Esophagus (tissue), 2 donors: ENCODE measurements around the gene PRKAA2. TPM values are rescaled to one million over a fixed set of nuclear protein-coding genes. Genes with fewer than 3 reads are reported as not detected.

Experiments
- H3K27ac ChIP-seq, 2 donors: one replicate each; pipeline ENCODE4 v1.5.1; 2013; ENCODE audit warnings: low read depth in 2 of 2, mild to moderate bottlenecking in 2 of 2, inconsistent platforms in 1 of 2, low read length in 1 of 2, moderate library complexity in 1 of 2
- H3K27me3 ChIP-seq, 2 donors: one replicate each; pipeline ENCODE4 v1.6.1; 2013; ENCODE audit warnings: low read length in 2 of 2, control low read depth in 1 of 2, mild to moderate bottlenecking in 1 of 2; ENCODE audit not compliant: insufficient read depth in 2 of 2, control insufficient read depth in 1 of 2
- H3K36me3 ChIP-seq, 2 donors: one replicate each; pipeline ENCODE4 v1.6.1; 2013; ENCODE audit warnings: low read length in 1 of 2; ENCODE audit not compliant: control insufficient read depth in 2 of 2, insufficient read depth in 2 of 2
- H3K4me1 ChIP-seq, 2 donors: one replicate each; pipeline ENCODE4 v1.6.1; 2013; ENCODE audit warnings: low read length in 1 of 2; ENCODE audit not compliant: control insufficient read depth in 2 of 2, insufficient read depth in 2 of 2
- H3K4me3 ChIP-seq, 2 donors: one replicate each; pipeline ENCODE4 v1.5.1; 2013; ENCODE audit warnings: low read length in 2 of 2, mild to moderate bottlenecking in 2 of 2, low read depth in 1 of 2, moderate library complexity in 1 of 2
- H3K9me3 ChIP-seq, 2 donors: one replicate each; pipeline ENCODE4 v1.6.1; 2013; ENCODE audit warnings: mild to moderate bottlenecking in 2 of 2, low read depth in 1 of 2, low read length in 1 of 2, moderate library complexity in 1 of 2; ENCODE audit not compliant: control insufficient read depth in 2 of 2, insufficient read depth in 1 of 2
- WGBS, 2 donors: extraction: QIAGEN DNeasy Blood & Tissue Kit; methylation state at CpG; one replicate each; pipeline ENCODE4 v1.1.7; 2013; 5-methylcytosine and 5-hydroxymethylcytosine counted together
- polyA plus RNA-seq, 2 donors: library from polyadenylated mRNA; stranded (reverse); fragments of 200-250 nt; gene quantifications; one replicate each; pipeline ENCODE4 v1.2.3, GENCODE V29; 2013
- donor health status: healthy with polysubstance abuse.
- donor health status: Bipolar disorder and iron deficiency.

PRKAA2 gene
- polyA plus RNA-seq, 2 donors = 0.98 to 1.2 TPM

DNA sequence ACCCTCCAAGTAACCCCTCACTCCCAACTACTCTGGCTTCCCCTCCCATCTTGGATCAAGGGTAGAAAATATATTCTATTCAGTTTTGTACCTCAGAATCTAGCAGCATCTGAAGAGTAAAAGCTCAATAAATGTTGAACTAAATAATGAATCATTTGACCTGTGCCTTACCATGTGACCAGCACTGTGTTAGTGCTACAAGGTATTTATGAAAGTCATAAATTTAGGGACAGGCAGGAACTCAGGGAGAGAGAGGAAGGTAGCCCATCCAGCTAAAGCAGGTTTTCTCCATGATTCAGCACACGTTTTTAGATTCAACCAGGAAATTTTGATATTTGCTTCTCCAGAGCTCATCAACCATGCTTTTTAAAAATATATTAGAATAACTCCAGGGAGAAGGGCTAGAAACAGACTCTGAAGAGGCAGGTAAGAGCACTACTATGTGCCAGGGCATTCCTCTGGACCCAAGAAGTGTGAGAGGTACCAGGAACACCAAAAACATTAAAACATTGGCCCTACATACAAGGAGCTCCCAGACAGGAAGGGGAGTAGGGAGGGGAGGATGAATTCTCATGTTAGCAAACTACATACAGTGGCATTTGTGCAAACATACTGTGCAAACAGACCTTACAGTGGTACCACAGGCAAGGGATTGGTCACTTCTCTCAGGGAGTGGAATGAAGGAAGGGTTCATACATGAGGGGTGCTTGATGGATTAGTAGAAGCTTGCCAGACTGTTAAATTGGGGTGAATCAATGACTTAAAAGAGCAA, 109.8 kb downstream of the PRKAA2 start:
- no peaks in the 10 kb centered on the region for H3K4me1 ChIP-seq
- H3K27me3 ChIP-seq = no peaks in the 10 kb centered on the region
- 48 to 59% methylated on average over 1 of the region's 1 CpG for WGBS, 2 donors
- no peaks in the 10 kb centered on the region for H3K9me3 ChIP-seq
- H3K27ac ChIP-seq = no peak overlapping the region
- no peaks in the 10 kb centered on the region for H3K36me3 ChIP-seq
- no peak overlapping the region for H3K4me3 ChIP-seq

DNA sequence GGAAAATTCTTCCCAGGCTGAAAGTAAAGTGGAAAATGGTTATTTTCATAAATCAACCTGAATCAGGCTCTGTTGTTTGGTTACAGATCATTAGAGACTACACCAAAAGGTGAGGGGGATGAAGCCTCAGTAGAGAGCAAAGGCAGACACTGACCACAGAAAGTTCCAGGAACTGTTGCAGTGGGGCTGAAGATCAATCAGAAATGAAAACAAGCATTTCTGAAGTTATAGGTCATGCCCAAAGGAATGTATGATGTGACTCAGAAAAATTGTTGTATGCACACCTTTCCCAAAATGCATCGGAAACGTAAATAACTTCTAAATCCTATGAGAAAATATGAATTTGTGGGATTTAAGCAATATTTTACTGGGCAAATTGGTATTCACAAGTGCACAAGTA, 110.8 kb downstream of the PRKAA2 start:
- Histone ChIP-seq H3K4me1 (no peaks in the 10 kb centered on the region), H3K27ac (no peak overlapping the region), H3K27me3 (no peaks in the 10 kb centered on the region), H3K9me3 (no peaks in the 10 kb centered on the region), H3K36me3 (no peaks in the 10 kb centered on the region), H3K4me3 (no peak overlapping the region)
- WGBS, 2 donors = 83 to 91% methylated on average over 2 of the region's 2 CpGs

DNA sequence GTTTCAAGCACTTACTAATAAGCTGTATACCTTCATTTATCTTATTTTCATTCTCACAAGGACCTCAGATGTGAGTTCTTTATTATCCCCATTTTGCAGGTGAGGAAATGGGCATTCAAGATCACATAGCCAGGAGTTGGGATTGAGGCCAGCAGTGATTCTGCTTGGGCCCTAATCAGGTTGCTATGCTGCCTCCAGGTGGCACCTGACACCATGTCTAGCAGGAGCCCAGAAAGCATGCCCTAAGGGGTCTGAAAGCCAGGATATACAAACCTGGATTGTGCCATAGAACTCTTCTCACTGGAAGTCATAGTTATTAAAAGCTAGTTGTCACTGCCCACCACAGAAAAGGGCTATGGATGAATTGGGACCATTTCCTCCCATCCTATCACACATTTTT, 113.0 kb downstream of the PRKAA2 start:
- Histone ChIP-seq H3K36me3 (no peaks in the 10 kb centered on the region), H3K27ac (no peak overlapping the region), H3K4me1 (no peaks in the 10 kb centered on the region), H3K27me3 (no peaks in the 10 kb centered on the region), H3K4me3 (no peak overlapping the region), H3K9me3 (no peaks in the 10 kb centered on the region)

DNA sequence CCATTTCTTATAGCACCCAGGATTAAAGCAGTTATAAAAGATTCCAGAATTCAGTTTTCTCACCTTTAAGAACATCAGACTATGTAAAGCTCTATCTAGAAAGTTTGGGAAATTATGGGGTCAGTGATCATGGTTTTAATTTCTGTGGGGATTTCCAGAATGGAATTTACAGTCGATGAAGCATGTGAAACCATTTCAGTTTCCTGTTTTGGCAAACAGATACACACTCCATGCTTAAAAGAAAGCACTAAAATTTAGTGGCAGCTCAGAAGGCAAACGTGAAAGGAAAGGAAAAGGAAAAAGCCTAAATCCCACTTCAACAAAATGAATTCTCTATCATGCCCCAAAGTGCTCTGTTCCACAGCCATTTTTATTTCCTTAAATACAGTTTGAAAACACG, 113.7 kb downstream of the PRKAA2 start:
- Histone ChIP-seq H3K9me3 (no peaks in the 10 kb centered on the region), H3K27ac (no peak overlapping the region), H3K36me3 (no peaks in the 10 kb centered on the region), H3K4me1 (no peaks in the 10 kb centered on the region), H3K27me3 (no peaks in the 10 kb centered on the region), H3K4me3 (no peak overlapping the region)
- 20 to 33% methylated on average over 3 of the region's 3 CpGs for WGBS, 2 donors

Other genes starting within 250 kb of the PRKAA2 start
- 10 to 100 TPM in 1 of 2 donors, 1 to 10 TPM in 1; 2.7 to 12.4 TPM for gene PLPP3, start 65.8 kb upstream of the PRKAA2 start, polyA plus RNA-seq
- gene FYB2, start 174.1 kb downstream of the PRKAA2 start, polyA plus RNA-seq = 1 to 10 TPM in 1 of 2 donors, under 1 TPM in 1; 0.24 to 2.0 TPM
- gene C8A, start 209.5 kb downstream of the PRKAA2 start, polyA plus RNA-seq = not detected